ENCODE results near the gene COQ10A.

GRCh38 chr12:56274299-56274698 lies 7.6 kb downstream of the COQ10A start:
- TF ChIP-seq, protein P1, sequence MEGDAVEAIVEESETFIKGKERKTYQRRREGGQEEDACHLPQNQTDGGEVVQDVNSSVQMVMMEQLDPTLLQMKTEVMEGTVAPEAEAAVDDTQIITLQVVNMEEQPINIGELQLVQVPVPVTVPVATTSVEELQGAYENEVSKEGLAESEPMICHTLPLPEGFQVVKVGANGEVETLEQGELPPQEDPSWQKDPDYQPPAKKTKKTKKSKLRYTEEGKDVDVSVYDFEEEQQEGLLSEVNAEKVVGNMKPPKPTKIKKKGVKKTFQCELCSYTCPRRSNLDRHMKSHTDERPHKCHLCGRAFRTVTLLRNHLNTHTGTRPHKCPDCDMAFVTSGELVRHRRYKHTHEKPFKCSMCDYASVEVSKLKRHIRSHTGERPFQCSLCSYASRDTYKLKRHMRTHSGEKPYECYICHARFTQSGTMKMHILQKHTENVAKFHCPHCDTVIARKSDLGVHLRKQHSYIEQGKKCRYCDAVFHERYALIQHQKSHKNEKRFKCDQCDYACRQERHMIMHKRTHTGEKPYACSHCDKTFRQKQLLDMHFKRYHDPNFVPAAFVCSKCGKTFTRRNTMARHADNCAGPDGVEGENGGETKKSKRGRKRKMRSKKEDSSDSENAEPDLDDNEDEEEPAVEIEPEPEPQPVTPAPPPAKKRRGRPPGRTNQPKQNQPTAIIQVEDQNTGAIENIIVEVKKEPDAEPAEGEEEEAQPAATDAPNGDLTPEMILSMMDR (IDR thresholded peaks at IDR 0.05; ENCODE audit: low read depth, low read length): no peak
- no peak for TF ChIP-seq MAX (IDR thresholded peaks at IDR 0.05; ENCODE audit: low read depth, low read length)

Measured in NB4 (cell line).